Activated CD8-positive, alpha-beta T cell treated with anti-CD3 and anti-CD28 coated beads for 36 hours (primary cell): ENCODE data around the gene OSBPL8. TPM values are rescaled to one million over a fixed set of nuclear protein-coding genes. Genes with fewer than 3 reads are reported as not detected.
"Not testable (repeated sequence)": the region's sequence is repeated elsewhere in the genome, so short reads cannot be mapped to it uniquely, and the experiment has no call there.

Source experiments
- ATAC-seq: fragments of 200-7000 bp; cut with Tn5 transposase; one replicate; pipeline ENCODE4 v1.10.0; 2021; ENCODE audit warnings: mild to moderate bottlenecking, moderate library complexity
- CTCF ChIA-PET: fragments of 350-600 bp; sonication (Branson Sonifier 250); formaldehyde crosslinking; loops from one replicate; lab custom pipeline; 2021; ENCODE audit warnings: antibody characterized with exemption; lab: Charles Lee
- POLR2A ChIA-PET: fragments of 350-600 bp; sonication (Branson Sonifier 250); formaldehyde crosslinking; loops from one replicate; lab custom pipeline; 2021; ENCODE audit warnings: antibody characterized with exemption; lab: Charles Lee
- DNase-seq: peaks from one replicate; pipeline ENCODE4 v3.0.0-alpha.2; 2020
- H3K27ac Mint-ChIP-seq: one replicate; pipeline ENCODE4 v1.8.0; 2021; ENCODE audit warnings: mild to moderate bottlenecking, mixed read lengths
- H3K27me3 Mint-ChIP-seq: one replicate; pipeline ENCODE4 v1.8.0; 2021; ENCODE audit warnings: mixed read lengths
- H3K36me3 Mint-ChIP-seq: one replicate; pipeline ENCODE4 v1.8.0; 2021; ENCODE audit warnings: low read depth, mixed read lengths
- H3K4me1 Mint-ChIP-seq: one replicate; pipeline ENCODE4 v1.8.0; 2021; ENCODE audit warnings: low read depth, mixed read lengths
- H3K4me3 Mint-ChIP-seq: one replicate; pipeline ENCODE4 v1.8.0; 2021; ENCODE audit warnings: mild to moderate bottlenecking, moderate library complexity, mixed read lengths
- H3K9me3 Mint-ChIP-seq: one replicate; pipeline ENCODE4 v1.8.0; 2021; ENCODE audit warnings: mixed read lengths
- CTCF ChIP-seq: fragments of 200-600 bp; IDR thresholded peaks from one replicate; pipeline ENCODE4 v1.8.0; 2022; ENCODE audit warnings: antibody characterized with exemption, mild to moderate bottlenecking
- intact Hi-C: fragments of 100-400 bp; cut with micrococcal nuclease; formaldehyde crosslinking; loops from one replicate; pipeline ENCODE4 v1.10.0; 2022
- total RNA-seq, 2 experiments: library from RNA; stranded (reverse); gene quantifications; one replicate each; pipeline ENCODE4 v1.2.3, GENCODE V29; 2021

The OSBPL8 gene
- total RNA-seq, 2 experiments from 2014 or later: 81.1 to 85.6 TPM

- Mint-ChIP-seq H3K36me3 (no peaks in the 10 kb centered on the region), H3K9me3 (no peaks in the 10 kb centered on the region), H3K4me3 (no peak overlapping the region), H3K4me1 (no peaks in the 10 kb centered on the region), H3K27me3 (peaks cover 16% of the 10 kb centered on the region), H3K27ac (no peak overlapping the region)
- ATAC-seq: no peak
- POLR2A ChIA-PET: no interaction called here
- DNase-seq: no peak
- CTCF ChIA-PET: interaction anchor here (0.9 kb wide), 1 partner anchor 19 kb away, joined by 3 read pairs; the partner anchor contains the start of gene BBS10
- TF ChIP-seq CTCF: no peak
- intact Hi-C loops: no loop called here
Observed at GRCh38 chr12:76329159-76329558, 230.4 kb downstream of the OSBPL8 start.

GRCh38 chr12:76319595-76320319 is 239.8 kb downstream of the OSBPL8 start:
- H3K4me1 Mint-ChIP-seq, H3K36me3 Mint-ChIP-seq, intact Hi-C loops, H3K27ac Mint-ChIP-seq, ATAC-seq, POLR2A ChIA-PET, CTCF ChIA-PET, H3K4me3 Mint-ChIP-seq, H3K9me3 Mint-ChIP-seq, H3K27me3 Mint-ChIP-seq, DNase-seq: not testable (repeated sequence)

DNA sequence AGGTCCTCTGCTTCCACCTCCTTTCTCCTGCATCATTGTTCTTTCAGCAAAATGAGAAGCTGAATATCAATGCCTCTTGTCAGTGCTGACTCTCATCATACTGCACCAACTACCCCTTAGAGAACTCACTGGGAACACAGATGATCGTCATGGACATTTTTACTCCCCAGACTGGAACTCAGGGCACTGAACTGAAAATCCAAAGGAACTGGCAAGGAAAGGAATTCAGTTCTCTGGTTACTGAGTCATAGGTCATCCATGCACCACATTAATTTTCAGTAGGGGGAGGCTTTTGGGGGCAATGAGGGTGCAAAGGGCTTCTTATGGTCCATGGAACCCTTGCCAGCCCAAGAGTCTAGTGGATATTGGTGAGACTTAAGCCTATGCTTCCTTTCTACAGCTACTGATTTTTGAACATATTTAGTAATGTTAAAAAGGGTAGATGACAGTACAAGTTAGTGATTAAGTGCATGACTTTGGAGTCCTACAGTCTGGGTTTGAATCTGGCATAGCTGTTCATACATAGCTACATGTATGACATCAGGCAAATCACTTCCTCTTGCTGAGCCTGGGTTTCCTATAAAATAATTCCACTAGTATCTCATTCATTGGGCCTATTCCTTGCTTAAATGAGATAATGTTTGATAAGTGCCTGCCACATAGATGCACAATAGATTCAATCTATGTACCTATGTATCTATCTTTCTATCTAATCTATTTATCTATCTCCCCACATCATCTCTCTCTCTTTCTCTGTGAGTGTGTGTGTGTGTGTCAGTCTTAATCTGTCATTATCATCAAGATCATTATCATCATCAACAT is 240.6 kb downstream of the OSBPL8 start:
- no peak for ATAC-seq
- Mint-ChIP-seq H3K27ac (no peak overlapping the region), H3K4me3 (no peak overlapping the region), H3K27me3 (peaks cover 7% of the 10 kb centered on the region), H3K4me1 (no peaks in the 10 kb centered on the region), H3K36me3 (no peaks in the 10 kb centered on the region), H3K9me3 (no peaks in the 10 kb centered on the region)
- DNase-seq: no peak
- CTCF ChIA-PET: no interaction called here
- intact Hi-C loops: no loop called here
- POLR2A ChIA-PET: no interaction called here
- no peak for TF ChIP-seq CTCF

GRCh38 chr12:76317976-76318375 is 241.6 kb downstream of the OSBPL8 start:
- peaks cover 10% of the 10 kb centered on the region for H3K27me3 Mint-ChIP-seq
- CTCF ChIA-PET: no interaction called here
- no peaks in the 10 kb centered on the region for H3K36me3 Mint-ChIP-seq
- POLR2A ChIA-PET: no interaction called here
- no peaks in the 10 kb centered on the region for H3K9me3 Mint-ChIP-seq
- H3K4me1 Mint-ChIP-seq: no peaks in the 10 kb centered on the region
- no peak overlapping the region for H3K27ac Mint-ChIP-seq
- ATAC-seq (no peak), DNase-seq (no peak)
- H3K4me3 Mint-ChIP-seq: no peak overlapping the region
- intact Hi-C loops: no loop called here
- no peak for TF ChIP-seq CTCF

DNA sequence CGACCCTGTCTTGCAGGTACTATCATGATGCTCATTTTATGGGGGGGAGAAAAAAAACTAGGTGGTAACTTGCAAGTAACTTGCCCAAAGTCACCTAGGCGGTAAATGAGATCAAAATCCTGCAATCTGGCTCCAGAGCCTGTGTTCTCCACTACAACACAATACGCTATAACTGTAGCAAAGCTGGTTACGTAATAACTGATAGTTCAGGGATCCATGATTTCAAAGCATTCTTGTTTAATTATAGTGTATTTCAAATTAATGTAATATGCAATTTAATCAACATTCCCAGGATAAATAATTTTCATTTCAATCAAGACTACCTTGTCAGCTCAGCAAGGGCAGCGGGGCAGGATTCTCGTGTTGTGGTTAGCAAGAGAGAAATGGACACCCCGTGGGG is 243.1 kb downstream of the OSBPL8 start:
- TF ChIP-seq CTCF: no peak
- CTCF ChIA-PET: interaction anchor here (1.1 to 1.2 kb wide), 2 partner anchors 21 to 45 kb away, joined by 3 to 4 read pairs; no protein-coding TSS in a partner anchor
- peaks cover 10% of the 10 kb centered on the region for H3K27me3 Mint-ChIP-seq
- H3K4me3 Mint-ChIP-seq: no peak overlapping the region
- no peaks in the 10 kb centered on the region for H3K4me1 Mint-ChIP-seq
- DNase-seq (no peak), ATAC-seq (no peak)
- no peaks in the 10 kb centered on the region for H3K9me3 Mint-ChIP-seq
- H3K27ac Mint-ChIP-seq: no peak overlapping the region
- H3K36me3 Mint-ChIP-seq: no peaks in the 10 kb centered on the region
- intact Hi-C loops: no loop called here
- POLR2A ChIA-PET: interaction anchor here (0.6 kb wide), 1 partner anchor 248 kb away, joined by 3 read pairs; no protein-coding TSS in a partner anchor
